ENCODE measurements around the gene SLC4A1AP.
A peak's percentile ranks its signal among the peaks of the same experiment; 100 is the strongest.

SLC4A1AP gene

GRCh38 chr2:27704342-27704876 lies 40.7 kb downstream of the SLC4A1AP start:
- DNase-seq, result no peak

- no peak for DNase-seq
These were observed 42.3 kb downstream of the SLC4A1AP start for GRCh38 chr2:27705851-27706622.

GRCh38 chr2:27707462-27708256 lies 44.0 kb downstream of the SLC4A1AP start:
- no peak for DNase-seq

GRCh38 chr2:27708257-27708654 lies 44.6 kb downstream of the SLC4A1AP start:
- no peak for DNase-seq

GRCh38 chr2:27708666-27709065 lies 45.0 kb downstream of the SLC4A1AP start:
- no peak for DNase-seq

GRCh38 chr2:27709326-27709725 lies 45.6 kb downstream of the SLC4A1AP start:
- no peak for DNase-seq

- DNase-seq, result no peak
These were observed 46.4 kb downstream of the SLC4A1AP start for GRCh38 chr2:27709960-27710575.

GRCh38 chr2:27710640-27711430 lies 47.1 kb downstream of the SLC4A1AP start:
- no peak for DNase-seq

GRCh38 chr2:27711804-27712203 lies 48.1 kb downstream of the SLC4A1AP start:
- no peak for DNase-seq

- DNase-seq, result no peak
These were observed 48.8 kb downstream of the SLC4A1AP start for GRCh38 chr2:27712522-27712921.

- no peak for DNase-seq
These were observed 49.5 kb downstream of the SLC4A1AP start for GRCh38 chr2:27713201-27713600.

- no peak for DNase-seq
These were observed 50.4 kb downstream of the SLC4A1AP start for GRCh38 chr2:27714053-27714452.

GRCh38 chr2:27714851-27715291 lies 51.2 kb downstream of the SLC4A1AP start:
- DNase-seq, result no peak

- DNase-seq, result peak; percentile 17
These were observed 51.9 kb downstream of the SLC4A1AP start for GRCh38 chr2:27715318-27716210.

- DNase-seq, result no peak
These were observed 52.8 kb downstream of the SLC4A1AP start for GRCh38 chr2:27716301-27717069.

- no peak for DNase-seq
These were observed 53.5 kb downstream of the SLC4A1AP start for GRCh38 chr2:27717070-27717795.

- peak; percentile 73 for DNase-seq
These were observed 56.4 kb downstream of the SLC4A1AP start for GRCh38 chr2:27720004-27720551.

GRCh38 chr2:27721335-27721734 lies 57.6 kb downstream of the SLC4A1AP start:
- DNase-seq, result no peak

GRCh38 chr2:27721884-27722485 lies 58.3 kb downstream of the SLC4A1AP start:
- DNase-seq, result no peak

All from stimulated activated CD4-positive, alpha-beta T cell treated with anti-CD3 and anti-CD28 coated beads, Interleukin-4, amount 100 ng/mL, for 24 hours (primary cell).